HepG2 (cell line): ENCODE results near the gene RNLS. TPM values are rescaled to one million over a fixed set of nuclear protein-coding genes. Genes with fewer than 3 reads are reported as not detected.

Experiments
- ATAC-seq: fragments of 200-7000 bp; cut with Tn5 transposase; 3 replicates; pipeline ENCODE4 v1.9.1; 2020; ENCODE audit warnings: mild to moderate bottlenecking, moderate library complexity
- BruUV-seq: library from RNA; stranded (reverse); fragments of 400-500 nt; replicated peaks from 2 replicates; lab custom pipeline; 2021; lab: Mats Ljungman, UMichigan
- CTCF ChIA-PET: fragments of 300-600 bp; formaldehyde crosslinking; extraction: SDS; loops from one replicate; lab custom pipeline; 2021; ENCODE audit warnings: low total read pairs, inconsistent platforms, low intra/inter-chr PET ratio; lab: Yijun Ruan, JAX
- POLR2A ChIA-PET: fragments of 350-600 bp; sonication (Branson Sonifier 250); formaldehyde crosslinking; loops from one replicate; lab custom pipeline; 2020; ENCODE audit warnings: antibody characterized with exemption, inconsistent platforms; lab: Yijun Ruan, JAX
- DNase-seq: peaks from one replicate; pipeline ENCODE4 v3.0.0-alpha.2; 2015; ENCODE audit warnings: low spot score
- FAIRE-seq: peaks from 3 replicates; lab custom pipeline; 2011; peaks lifted over from hg19 to GRCh38; lab: Jason Lieb, UNC
- H2AFZ ChIP-seq: one replicate; pipeline ENCODE4 v1.6.1; 2011; ENCODE audit warnings: low read length, inconsistent platforms
- H3K27ac ChIP-seq: fragments of 300-600 bp; 3 replicates; pipeline ENCODE4 v1.8.0; 2011; ENCODE audit warnings: mixed run types, mild to moderate bottlenecking, mixed read lengths, low read length, inconsistent platforms; ENCODE audit not compliant: insufficient read depth; ENCODE audit errors: extremely low read length
- H3K27me3 ChIP-seq, 2 experiments: fragments of 200-600 bp in 1 of 2; 2 replicates in 1 of 2; 3 replicates in 1 of 2; pipeline versions ENCODE4 v1.6.0 to v1.8.0; 2011; ENCODE audit warnings: low read length in 2 of 2, mild to moderate bottlenecking in 2 of 2, moderate library complexity in 2 of 2, inconsistent platforms in 1 of 2; ENCODE audit not compliant: insufficient read depth in 2 of 2, control insufficient read depth in 1 of 2
- H3K36me3 ChIP-seq, 2 experiments: fragments of 200-600 bp in 1 of 2; replicated peaks in 1 of 2; 2 replicates in 1 of 2; 3 replicates in 1 of 2; pipeline versions ENCODE4 v1.5.1 to v1.8.0; 2011; ENCODE audit warnings: low read length in 2 of 2, inconsistent platforms in 1 of 2; ENCODE audit not compliant: insufficient read depth in 2 of 2, control insufficient read depth in 1 of 2
- H3K4me1 ChIP-seq: 2 replicates; pipeline ENCODE4 v1.5.1; 2012; ENCODE audit warnings: low read length, inconsistent platforms; ENCODE audit not compliant: insufficient read depth
- H3K4me2 ChIP-seq: 2 replicates; pipeline ENCODE4 v1.6.0; 2011; ENCODE audit warnings: low read depth, low read length, inconsistent platforms
- H3K4me3 ChIP-seq, 3 experiments: fragments of 200-600 bp in 1 of 3; sonication (generic), shearing (Covaris generic) in 1 of 3; replicated peaks in 1 of 3; 2 replicates each; pipeline ENCODE4 v1.5.1; 2011 to 2016; ENCODE audit warnings: low read length in 3 of 3, inconsistent platforms in 2 of 3, low read depth in 2 of 3, mild to moderate bottlenecking in 2 of 3, control low read depth in 1 of 3, mixed read lengths in 1 of 3; ENCODE audit not compliant: insufficient read depth in 1 of 3
- H3K79me2 ChIP-seq: one replicate; pipeline ENCODE4 v1.6.1; 2011; ENCODE audit warnings: low read length, inconsistent platforms; ENCODE audit not compliant: insufficient read depth
- H3K9ac ChIP-seq: 2 replicates; pipeline ENCODE4 v1.6.0; 2011; ENCODE audit warnings: mild to moderate bottlenecking, low read depth, low read length, inconsistent platforms; ENCODE audit not compliant: insufficient read depth
- H3K9me3 ChIP-seq: 2 replicates; pipeline ENCODE4 v1.5.1; 2012; ENCODE audit warnings: mild to moderate bottlenecking, low read length
- H4K20me1 ChIP-seq: 2 replicates; pipeline ENCODE4 v1.6.0; 2011; ENCODE audit warnings: inconsistent platforms, mild to moderate bottlenecking, low read length, moderate library complexity; ENCODE audit not compliant: insufficient read depth
- FOXM1 ChIP-seq: sonication (generic); formaldehyde crosslinking; IDR thresholded peaks from 2 replicates; pipeline ENCODE4 v1.5.0; 2020; ENCODE audit warnings: missing genetic modification reagents
- SIX1 ChIP-seq: sonication (generic); formaldehyde crosslinking; IDR thresholded peaks from 2 replicates; pipeline ENCODE4 v1.4.0; 2020; ENCODE audit warnings: missing genetic modification reagents, borderline replicate concordance
- ZNF446 ChIP-seq: sonication (generic); formaldehyde crosslinking; IDR thresholded peaks from 2 replicates; pipeline ENCODE4 v1.5.0; 2020; ENCODE audit warnings: mild to moderate bottlenecking, missing genetic modification reagents
- ZNF781 ChIP-seq: sonication (generic); formaldehyde crosslinking; IDR thresholded peaks from 2 replicates; pipeline ENCODE4 v1.5.1; 2020; ENCODE audit warnings: borderline replicate concordance, mild to moderate bottlenecking, missing genetic modification reagents; ENCODE audit errors: not compliant biosample characterization
- WGBS: methylation state at CpG from one replicate; pipeline ENCODE4 v1.1.6; 2017; ENCODE audit warnings: low lambda C conversion rate; 5-methylcytosine and 5-hydroxymethylcytosine counted together
- in situ Hi-C: cut with HindIII; loops from 2 replicates; pipeline ENCODE4 v1.10.0; 2017; ENCODE audit warnings: low pct_unique_long_range_greater_than_20kb; ENCODE audit not compliant: extremely low pct_ligation_motif_present
- intact Hi-C: fragments of 100-400 bp; cut with micrococcal nuclease; formaldehyde crosslinking; loops from one replicate; pipeline ENCODE4 v1.10.0; 2022; ENCODE audit not compliant: unreplicated experiment
- polyA plus RNA-seq, 8 experiments: library from polyadenylated mRNA; depleted of rRNA in 3 of 8; stranded (reverse) in 7 of 8; unstranded in 1 of 8; fragments of >200 nt; fragmentation: Illumina TruSeq in 4 of 8; extraction: Trizol in 4 of 8; gene quantifications; 2 replicates each; pipeline versions ENCODE4 v1.2.1 to v1.2.3, GENCODE V29; 2011 to 2016; ENCODE audit warnings: low read depth in 4 of 8, missing spikeins in 1 of 8, mixed read lengths in 1 of 8; ENCODE audit not compliant: insufficient read depth in 1 of 8
- total RNA-seq, 5 experiments: library from RNA; depleted of rRNA; stranded (reverse); fragments of >200 nt; fragmentation: Illumina TruSeq; extraction: Trizol; gene quantifications; 2 replicates each; pipeline ENCODE4 v1.2.3, GENCODE V29; 2016; ENCODE audit warnings: low read depth in 1 of 5
- TF ChIP-seq, protein P1 (sequence below): sonication (generic); formaldehyde crosslinking; IDR thresholded peaks from 2 replicates; pipeline ENCODE4; 2020; ENCODE audit warnings: missing genetic modification reagents, mild to moderate bottlenecking, borderline replicate concordance
- TF ChIP-seq, protein P2 (sequence below): IDR thresholded peaks from 2 replicates; pipeline ENCODE4 v1.6.1; 2016

Gene RNLS
- total and polyA plus RNA-seq, 2 of the 13 experiments (the other 11 are each of a cell fraction or from before 2014, with no cell fraction given): not detected

GRCh38 chr10:88232029-88232895 is 350.9 kb downstream of the RNLS start:
- in situ Hi-C loops (no loop called here), intact Hi-C loops (no loop called here)
- POLR2A ChIA-PET: no interaction called here
- Histone ChIP-seq H3K4me3 (no peak overlapping the region), H4K20me1 (no peaks in the 10 kb centered on the region), H3K9ac (no peak overlapping the region), H3K27ac (no peak overlapping the region), H3K36me3 (no peaks in the 10 kb centered on the region), H3K27me3 (no peaks in the 10 kb centered on the region), H3K4me2 (no peak overlapping the region), H3K79me2 (no peaks in the 10 kb centered on the region), H2AFZ (no peak overlapping the region), H3K4me1 (peaks cover 6% of the 10 kb centered on the region), H3K9me3 (no peaks in the 10 kb centered on the region)
- no peak for FAIRE-seq
- BruUV-seq: no TSS peak
- CTCF ChIA-PET: no interaction called here
- TF ChIP-seq, protein P1, sequence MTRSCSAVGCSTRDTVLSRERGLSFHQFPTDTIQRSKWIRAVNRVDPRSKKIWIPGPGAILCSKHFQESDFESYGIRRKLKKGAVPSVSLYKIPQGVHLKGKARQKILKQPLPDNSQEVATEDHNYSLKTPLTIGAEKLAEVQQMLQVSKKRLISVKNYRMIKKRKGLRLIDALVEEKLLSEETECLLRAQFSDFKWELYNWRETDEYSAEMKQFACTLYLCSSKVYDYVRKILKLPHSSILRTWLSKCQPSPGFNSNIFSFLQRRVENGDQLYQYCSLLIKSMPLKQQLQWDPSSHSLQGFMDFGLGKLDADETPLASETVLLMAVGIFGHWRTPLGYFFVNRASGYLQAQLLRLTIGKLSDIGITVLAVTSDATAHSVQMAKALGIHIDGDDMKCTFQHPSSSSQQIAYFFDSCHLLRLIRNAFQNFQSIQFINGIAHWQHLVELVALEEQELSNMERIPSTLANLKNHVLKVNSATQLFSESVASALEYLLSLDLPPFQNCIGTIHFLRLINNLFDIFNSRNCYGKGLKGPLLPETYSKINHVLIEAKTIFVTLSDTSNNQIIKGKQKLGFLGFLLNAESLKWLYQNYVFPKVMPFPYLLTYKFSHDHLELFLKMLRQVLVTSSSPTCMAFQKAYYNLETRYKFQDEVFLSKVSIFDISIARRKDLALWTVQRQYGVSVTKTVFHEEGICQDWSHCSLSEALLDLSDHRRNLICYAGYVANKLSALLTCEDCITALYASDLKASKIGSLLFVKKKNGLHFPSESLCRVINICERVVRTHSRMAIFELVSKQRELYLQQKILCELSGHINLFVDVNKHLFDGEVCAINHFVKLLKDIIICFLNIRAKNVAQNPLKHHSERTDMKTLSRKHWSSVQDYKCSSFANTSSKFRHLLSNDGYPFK: no peak
- TF ChIP-seq FOXM1: no peak
- TF ChIP-seq SIX1 (CRISPR knock-in tag): no peak
- no peak for TF ChIP-seq ZNF446
- no peak for TF ChIP-seq ZNF781
- TF ChIP-seq, protein P2, sequence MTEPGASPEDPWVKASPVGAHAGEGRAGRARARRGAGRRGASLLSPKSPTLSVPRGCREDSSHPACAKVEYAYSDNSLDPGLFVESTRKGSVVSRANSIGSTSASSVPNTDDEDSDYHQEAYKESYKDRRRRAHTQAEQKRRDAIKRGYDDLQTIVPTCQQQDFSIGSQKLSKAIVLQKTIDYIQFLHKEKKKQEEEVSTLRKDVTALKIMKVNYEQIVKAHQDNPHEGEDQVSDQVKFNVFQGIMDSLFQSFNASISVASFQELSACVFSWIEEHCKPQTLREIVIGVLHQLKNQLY (CRISPR knock-in tag): no peak
- ATAC-seq: no peak
- WGBS: 51% methylated on average over 5 of the region's 5 CpGs
- no peak for DNase-seq
